Endothelial cell of umbilical vein (primary cell): ENCODE measurements around the gene AIF1L. TPM values are rescaled to one million over a fixed set of nuclear protein-coding genes. Genes with fewer than 3 reads are reported as not detected.

Experiments used
- BruUV-seq: library from RNA; stranded (reverse); fragments of 400-500 nt; replicated peaks from 2 replicates; lab custom pipeline; 2021; lab: Mats Ljungman, UMichigan
- CTCF ChIA-PET: fragments of 300-600, 350-600 bp; sonication (Branson Sonifier 250); formaldehyde crosslinking; loops from one replicate; lab custom pipeline; 2021; ENCODE audit warnings: antibody characterized with exemption, inconsistent platforms; lab: Charles Lee
- POLR2A ChIA-PET: fragments of 300-600, 350-600 bp; sonication (Branson Sonifier 250); formaldehyde crosslinking; loops from one replicate; lab custom pipeline; 2021; ENCODE audit warnings: antibody characterized with exemption, inconsistent platforms; lab: Charles Lee
- DNase-seq: peaks from one replicate; pipeline ENCODE4 v3.0.0-alpha.2; 2011; ENCODE audit warnings: low read depth, low spot score
- FAIRE-seq: peaks from 2 replicates; lab custom pipeline; 2011; peaks lifted over from hg19 to GRCh38; lab: Jason Lieb, UNC
- H2AFZ ChIP-seq: 2 replicates; pipeline ENCODE4 v1.6.0; 2012; ENCODE audit warnings: low read depth, low read length, control low read depth, inconsistent platforms
- H3K27ac ChIP-seq: 2 replicates; pipeline ENCODE4 v1.5.1; 2011; ENCODE audit warnings: low read depth, mild to moderate bottlenecking, control low read depth, low read length, moderate library complexity; ENCODE audit not compliant: insufficient read depth
- H3K27me3 ChIP-seq, 2 experiments: 2 replicates each; pipeline versions ENCODE4 v1.6.0 to v1.6.1; 2011; ENCODE audit warnings: low read length in 2 of 2, mixed read lengths in 1 of 2; ENCODE audit not compliant: control insufficient read depth in 2 of 2, insufficient read depth in 2 of 2
- H3K36me3 ChIP-seq, 2 experiments: 2 replicates in 1 of 2; 3 replicates in 1 of 2; pipeline ENCODE4 v1.5.1; 2011; ENCODE audit warnings: low read length in 2 of 2, mild to moderate bottlenecking in 1 of 2, moderate library complexity in 1 of 2; ENCODE audit not compliant: control insufficient read depth in 2 of 2, insufficient read depth in 2 of 2; ENCODE audit errors: extremely low read depth in 1 of 2
- H3K4me1 ChIP-seq: 3 replicates; pipeline ENCODE4 v1.5.1; 2011; ENCODE audit warnings: mild to moderate bottlenecking, low read length; ENCODE audit not compliant: control insufficient read depth, insufficient read depth; ENCODE audit errors: extremely low read depth
- H3K4me2 ChIP-seq: 2 replicates; pipeline ENCODE4 v1.6.1; 2011; ENCODE audit warnings: low read length, control low read depth, mixed read lengths; ENCODE audit not compliant: insufficient read depth
- H3K4me3 ChIP-seq, 3 experiments: fragments of 200-600 bp in 1 of 3; sonication (generic), shearing (Covaris generic) in 1 of 3; replicated peaks in 1 of 3; 2 replicates each; pipeline ENCODE4 v1.5.1; 2011 to 2016; ENCODE audit warnings: control low read depth in 3 of 3, low read length in 3 of 3, mild to moderate bottlenecking in 2 of 3, inconsistent platforms in 1 of 3, low read depth in 1 of 3, moderate library complexity in 1 of 3; ENCODE audit not compliant: insufficient read depth in 1 of 3
- H3K79me2 ChIP-seq: 2 replicates; pipeline ENCODE4 v1.6.0; 2012; ENCODE audit warnings: low read length, inconsistent platforms; ENCODE audit not compliant: control insufficient read depth, insufficient read depth
- H3K9ac ChIP-seq: replicated peaks from 2 replicates; pipeline ENCODE3; 2011; ENCODE audit warnings: low read length, control low read depth; ENCODE audit not compliant: insufficient read depth; ENCODE audit errors: extremely low read depth
- H3K9me1 ChIP-seq: replicated peaks from 3 replicates; pipeline ENCODE4 v1.6.0; 2011; ENCODE audit warnings: mild to moderate bottlenecking, low read length; ENCODE audit not compliant: control insufficient read depth, insufficient read depth; ENCODE audit errors: extremely low read depth
- H3K9me3 ChIP-seq: replicated peaks from 2 replicates; pipeline ENCODE4 v1.5.1; 2012; ENCODE audit warnings: low read length, inconsistent platforms; ENCODE audit not compliant: control insufficient read depth, insufficient read depth
- H4K20me1 ChIP-seq: replicated peaks from 2 replicates; pipeline ENCODE3; 2011; ENCODE audit warnings: mild to moderate bottlenecking, low read length; ENCODE audit not compliant: control insufficient read depth, insufficient read depth; ENCODE audit errors: extremely low read depth
- EZH2 ChIP-seq: IDR thresholded peaks from 2 replicates; pipeline ENCODE4 v1.6.1; 2012; ENCODE audit warnings: borderline replicate concordance, low read depth, mild to moderate bottlenecking, moderate library complexity, low read length, inconsistent platforms; ENCODE audit not compliant: severe bottlenecking
- FOS ChIP-seq: IDR thresholded peaks from 2 replicates; pipeline ENCODE4 v1.6.1; 2011; ENCODE audit warnings: mild to moderate bottlenecking, low read length, moderate library complexity, borderline replicate concordance; ENCODE audit not compliant: insufficient read depth
- GATA2 ChIP-seq: IDR thresholded peaks from 2 replicates; pipeline ENCODE4 v1.7.0; 2011; ENCODE audit warnings: low read depth, mild to moderate bottlenecking, moderate library complexity, mixed read lengths, low read length; ENCODE audit not compliant: insufficient read length, insufficient read depth
- JUN ChIP-seq: IDR thresholded peaks from 2 replicates; pipeline ENCODE4 v1.6.1; 2011; ENCODE audit warnings: borderline replicate concordance, low read depth; ENCODE audit not compliant: insufficient read length, insufficient read depth
- MYC ChIP-seq: IDR thresholded peaks from one replicate; pipeline ENCODE4 v1.6.1; 2011; ENCODE audit warnings: mild to moderate bottlenecking, low read depth, low read length
- POLR2A ChIP-seq: IDR thresholded peaks from 2 replicates; pipeline ENCODE4 v1.6.1; 2012; ENCODE audit warnings: low read depth, mild to moderate bottlenecking, control low read depth, low read length
- POLR2AphosphoS5 ChIP-seq: IDR thresholded peaks from 2 replicates; pipeline ENCODE4 v1.6.1; 2012; ENCODE audit warnings: low read depth, mild to moderate bottlenecking, control low read depth, low read length, moderate library complexity; ENCODE audit not compliant: insufficient read depth
- dilution Hi-C: fragments of 300-500 bp; cut with MboI; formaldehyde crosslinking; loops from one replicate; pipeline ENCODE4 v1.15.0; 2019; ENCODE audit warnings: low sequenced_read_pairs; ENCODE audit not compliant: extremely low pct_ligation_motif_present
- intact Hi-C: fragments of 100-400 bp; cut with micrococcal nuclease; formaldehyde crosslinking; loops from one replicate; pipeline ENCODE4 v1.10.0; 2022
- polyA plus RNA-seq, 4 experiments: library from polyadenylated mRNA; depleted of rRNA in 3 of 4; stranded (reverse) in 3 of 4; unstranded in 1 of 4; fragments of >200 nt; gene quantifications; 2 replicates each; pipeline versions ENCODE4 v1.2.1 to v1.2.3, GENCODE V29; 2011 to 2012; ENCODE audit warnings: missing spikeins in 1 of 4
- total RNA-seq: library from RNA; stranded (reverse); gene quantifications from 2 replicates; pipeline ENCODE4 v1.2.3, GENCODE V29; 2021
- TF ChIP-seq, protein P1 (sequence below), 2 donors: IDR thresholded peaks; 1 replicate in 1 of 2; 2 replicates in 1 of 2; pipeline ENCODE4 v1.5.1; 2011; ENCODE audit warnings: low read length in 2 of 2, mild to moderate bottlenecking in 2 of 2, moderate library complexity in 2 of 2, control low read depth in 1 of 2, inconsistent platforms in 1 of 2, low read depth in 1 of 2; ENCODE audit not compliant: insufficient read depth in 1 of 2; ENCODE audit errors: extremely low read depth in 1 of 2
- TF ChIP-seq, protein P2 (sequence below): IDR thresholded peaks from 2 replicates; pipeline ENCODE4 v1.6.1; 2011; ENCODE audit not compliant: insufficient read depth, insufficient read length

AIF1L gene
- total and polyA plus RNA-seq, 2 donors (not counting 3 experiments of a cell fraction or from before 2014, with no cell fraction given), result 17.8 to 39.7 TPM

DNA sequence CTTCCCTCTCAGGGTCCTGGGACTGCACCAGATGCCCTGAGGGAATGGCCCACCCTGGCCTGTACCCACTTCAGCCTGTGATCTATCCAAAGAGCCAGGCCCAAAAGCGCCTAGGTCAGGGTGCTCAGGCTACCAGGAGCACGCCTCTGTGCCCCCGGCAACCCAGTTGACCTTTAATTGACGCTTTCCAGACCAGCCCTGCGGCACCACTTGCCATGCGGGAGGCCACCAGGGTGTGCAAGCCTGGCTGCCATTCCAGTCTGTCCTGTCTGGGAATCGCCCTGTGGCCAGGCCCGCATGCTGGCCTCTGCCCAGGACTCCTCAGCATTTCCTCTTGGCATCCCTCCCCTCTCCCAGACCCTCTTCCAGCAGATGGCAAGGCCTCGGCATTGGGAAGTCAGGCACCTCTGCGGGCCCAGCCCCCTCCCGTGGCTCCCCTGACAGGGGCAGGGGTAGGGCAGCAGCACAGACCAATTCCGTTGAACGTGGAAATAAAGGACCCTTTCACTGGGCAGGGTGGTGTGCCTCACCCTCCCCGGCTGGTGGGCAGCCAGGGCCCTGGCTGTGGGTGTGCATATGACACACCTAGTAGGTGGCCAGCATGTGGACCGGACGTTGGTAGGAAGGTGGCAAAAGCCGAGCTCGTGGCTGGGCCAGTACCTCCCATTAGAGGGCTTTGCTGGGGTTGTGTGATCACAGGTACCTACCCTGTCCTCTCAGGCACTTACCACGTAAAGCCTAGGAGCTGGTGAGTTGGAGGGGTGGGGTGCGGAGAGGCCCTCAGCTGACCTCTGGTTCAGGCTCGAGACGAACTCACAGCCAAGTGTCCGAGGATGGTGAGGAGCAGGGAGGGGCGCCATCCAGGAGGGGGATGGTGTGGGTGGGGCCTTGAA, 3.5 kb upstream of the AIF1L start:
- Histone ChIP-seq H3K4me3 (no peak overlapping the region), H2AFZ (no peak overlapping the region), H4K20me1 (no peaks in the 10 kb centered on the region), H3K9me3 (no peaks in the 10 kb centered on the region), H3K9ac (no peak overlapping the region), H3K4me1 (peaks cover 5% of the 10 kb centered on the region), H3K9me1 (no peaks in the 10 kb centered on the region), H3K27me3 (peaks cover 8 to 14% of the 10 kb centered on the region in 2 experiments), H3K79me2 (no peaks in the 10 kb centered on the region), H3K36me3 (no peaks in the 10 kb centered on the region), H3K27ac (no peak overlapping the region), H3K4me2 (no peak overlapping the region)
- no peak for TF ChIP-seq MYC
- no peak for TF ChIP-seq GATA2
- no peak for TF ChIP-seq JUN
- TF ChIP-seq, protein P1, sequence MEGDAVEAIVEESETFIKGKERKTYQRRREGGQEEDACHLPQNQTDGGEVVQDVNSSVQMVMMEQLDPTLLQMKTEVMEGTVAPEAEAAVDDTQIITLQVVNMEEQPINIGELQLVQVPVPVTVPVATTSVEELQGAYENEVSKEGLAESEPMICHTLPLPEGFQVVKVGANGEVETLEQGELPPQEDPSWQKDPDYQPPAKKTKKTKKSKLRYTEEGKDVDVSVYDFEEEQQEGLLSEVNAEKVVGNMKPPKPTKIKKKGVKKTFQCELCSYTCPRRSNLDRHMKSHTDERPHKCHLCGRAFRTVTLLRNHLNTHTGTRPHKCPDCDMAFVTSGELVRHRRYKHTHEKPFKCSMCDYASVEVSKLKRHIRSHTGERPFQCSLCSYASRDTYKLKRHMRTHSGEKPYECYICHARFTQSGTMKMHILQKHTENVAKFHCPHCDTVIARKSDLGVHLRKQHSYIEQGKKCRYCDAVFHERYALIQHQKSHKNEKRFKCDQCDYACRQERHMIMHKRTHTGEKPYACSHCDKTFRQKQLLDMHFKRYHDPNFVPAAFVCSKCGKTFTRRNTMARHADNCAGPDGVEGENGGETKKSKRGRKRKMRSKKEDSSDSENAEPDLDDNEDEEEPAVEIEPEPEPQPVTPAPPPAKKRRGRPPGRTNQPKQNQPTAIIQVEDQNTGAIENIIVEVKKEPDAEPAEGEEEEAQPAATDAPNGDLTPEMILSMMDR (IDR thresholded peaks at IDR 0.05; ENCODE audit: extremely low read depth in 1 of 2, insufficient read depth in 1 of 2, low read depth in 1 of 2, low read length in 2 of 2), result no peak
- TF ChIP-seq, protein P2, sequence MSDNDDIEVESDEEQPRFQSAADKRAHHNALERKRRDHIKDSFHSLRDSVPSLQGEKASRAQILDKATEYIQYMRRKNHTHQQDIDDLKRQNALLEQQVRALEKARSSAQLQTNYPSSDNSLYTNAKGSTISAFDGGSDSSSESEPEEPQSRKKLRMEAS, result no peak
- TF ChIP-seq FOS, result no peak
- no peak for TF ChIP-seq POLR2A
- no peak for TF ChIP-seq EZH2
- no peak for TF ChIP-seq POLR2AphosphoS5
- FAIRE-seq (no peak), DNase-seq (no peak)
- dilution Hi-C loops (no loop called here), intact Hi-C loops (no loop called here)
- BruUV-seq, result no TSS peak
- ChIA-PET POLR2A (no interaction called here), CTCF (no interaction called here)
